HG03280 (cell line): ENCODE measurements around the gene EXOSC6.
"Not testable (repeated sequence)": the region's sequence is repeated elsewhere in the genome, so short reads cannot be mapped to it uniquely, and the experiment has no call there.

ENCODE experiments used
- ATAC-seq: cut with Tn5 transposase; IDR thresholded peaks from one replicate; pipeline ENCODE4 v1.9.1; 2021; ENCODE audit warnings: mild to moderate bottlenecking, moderate library complexity; ENCODE audit not compliant: unreplicated experiment

EXOSC6 gene

GRCh38 chr16:70200063-70200462 is 51.7 kb downstream of the EXOSC6 start:
- ATAC-seq = not testable (repeated sequence)

GRCh38 chr16:70199170-70199569 is 52.6 kb downstream of the EXOSC6 start:
- ATAC-seq = not testable (repeated sequence)

- ATAC-seq = not testable (repeated sequence)
Observed at GRCh38 chr16:70198666-70199065, 53.1 kb downstream of the EXOSC6 start.

- ATAC-seq = not testable (repeated sequence)
Observed at GRCh38 chr16:70198230-70198629, 53.5 kb downstream of the EXOSC6 start.

GRCh38 chr16:70197611-70198010 is 54.1 kb downstream of the EXOSC6 start:
- ATAC-seq = not testable (repeated sequence)
